GM12865 (cell line): ENCODE measurements around the gene ADIRF.
"Not testable (repeated sequence)": the region's sequence is repeated elsewhere in the genome, so short reads cannot be mapped to it uniquely, and the experiment has no call there.

Experiments used
- DNase-seq: peaks from one replicate; pipeline ENCODE4 v3.0.0; 2010; ENCODE audit warnings: low read depth
- H3K4me3 ChIP-seq: 2 replicates; pipeline ENCODE4 v1.5.1; 2011; ENCODE audit warnings: mild to moderate bottlenecking, low read depth, low read length, control low read depth
- TF ChIP-seq, protein P1 (sequence below): IDR thresholded peaks from 2 replicates; pipeline ENCODE4 v1.5.1; 2011; ENCODE audit warnings: low read length, control low read depth, low read depth, inconsistent platforms; ENCODE audit not compliant: insufficient read depth; ENCODE audit errors: missing control alignments

ADIRF gene

DNA sequence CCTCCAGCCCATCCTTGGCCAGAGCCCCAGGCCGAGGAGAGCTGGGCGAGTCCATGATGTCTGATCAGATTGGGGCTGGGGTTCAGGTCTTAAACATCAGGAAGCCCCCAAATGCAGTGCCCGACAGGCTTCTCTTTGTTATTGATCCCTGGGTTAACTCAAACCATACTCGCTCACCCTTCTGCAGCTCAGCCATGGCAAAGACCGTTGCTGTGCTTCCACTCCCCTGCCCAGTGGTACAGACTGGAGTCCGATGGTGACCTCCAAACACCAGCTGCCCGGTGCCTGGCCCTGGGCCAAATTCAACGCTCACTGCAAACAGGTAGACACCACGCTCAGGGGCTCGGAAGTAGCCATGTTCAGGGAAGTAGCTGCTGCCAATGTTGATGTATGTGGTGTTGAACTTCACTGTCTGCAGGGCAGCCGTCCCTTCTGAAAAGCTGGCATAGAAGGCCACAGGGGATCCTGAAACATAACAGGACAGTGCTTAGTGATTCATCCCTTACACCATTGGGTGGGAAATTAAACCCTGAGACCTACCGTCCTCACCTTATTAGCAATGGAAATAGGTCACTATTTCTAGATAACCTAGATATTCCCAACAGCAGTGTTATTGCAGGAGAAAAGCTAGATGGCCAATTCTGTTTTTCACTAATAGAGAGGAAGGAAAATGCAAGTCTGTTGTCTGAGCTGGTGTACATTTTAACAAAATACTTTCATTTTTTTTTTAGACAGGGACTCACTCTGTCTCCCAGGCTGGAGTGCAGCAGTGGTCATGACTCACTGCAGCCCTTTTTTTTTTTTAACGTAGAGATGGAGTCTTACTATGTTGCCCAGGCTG lies 31.4 kb upstream of the ADIRF start:
- TF ChIP-seq, protein P1, sequence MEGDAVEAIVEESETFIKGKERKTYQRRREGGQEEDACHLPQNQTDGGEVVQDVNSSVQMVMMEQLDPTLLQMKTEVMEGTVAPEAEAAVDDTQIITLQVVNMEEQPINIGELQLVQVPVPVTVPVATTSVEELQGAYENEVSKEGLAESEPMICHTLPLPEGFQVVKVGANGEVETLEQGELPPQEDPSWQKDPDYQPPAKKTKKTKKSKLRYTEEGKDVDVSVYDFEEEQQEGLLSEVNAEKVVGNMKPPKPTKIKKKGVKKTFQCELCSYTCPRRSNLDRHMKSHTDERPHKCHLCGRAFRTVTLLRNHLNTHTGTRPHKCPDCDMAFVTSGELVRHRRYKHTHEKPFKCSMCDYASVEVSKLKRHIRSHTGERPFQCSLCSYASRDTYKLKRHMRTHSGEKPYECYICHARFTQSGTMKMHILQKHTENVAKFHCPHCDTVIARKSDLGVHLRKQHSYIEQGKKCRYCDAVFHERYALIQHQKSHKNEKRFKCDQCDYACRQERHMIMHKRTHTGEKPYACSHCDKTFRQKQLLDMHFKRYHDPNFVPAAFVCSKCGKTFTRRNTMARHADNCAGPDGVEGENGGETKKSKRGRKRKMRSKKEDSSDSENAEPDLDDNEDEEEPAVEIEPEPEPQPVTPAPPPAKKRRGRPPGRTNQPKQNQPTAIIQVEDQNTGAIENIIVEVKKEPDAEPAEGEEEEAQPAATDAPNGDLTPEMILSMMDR = no peak
- no peak for DNase-seq
- no peak overlapping the region for H3K4me3 ChIP-seq

DNA sequence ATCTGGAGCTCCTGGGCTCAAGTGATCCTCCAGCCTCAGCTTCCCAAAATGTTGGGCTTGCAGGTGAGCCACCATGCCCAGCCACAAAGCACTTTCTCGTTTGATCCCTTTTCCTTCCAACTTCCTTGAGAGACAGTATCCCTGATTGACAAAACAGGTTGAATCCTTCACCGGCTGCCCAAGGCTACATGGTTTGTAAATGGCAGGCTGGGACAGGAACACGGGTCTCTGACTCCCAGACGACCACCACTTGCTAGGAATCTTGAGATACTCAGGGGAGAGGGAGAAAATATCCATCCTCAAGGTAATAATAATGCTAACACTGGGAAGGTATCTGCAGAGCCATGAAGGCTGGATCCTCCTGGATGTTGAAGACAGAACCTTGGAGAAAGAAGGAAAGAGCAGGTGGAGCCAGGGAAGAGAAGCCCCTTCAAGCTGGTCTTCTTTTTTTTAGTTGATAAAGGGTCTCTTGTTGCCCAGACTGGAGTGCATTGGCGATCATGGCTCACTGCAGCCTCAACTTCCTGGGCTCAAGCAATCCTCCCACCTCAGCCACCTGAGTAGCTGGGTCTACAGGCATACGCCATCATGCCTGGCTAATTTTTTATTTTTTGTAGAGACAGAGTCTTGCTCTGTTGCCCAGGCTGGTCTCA lies 30.7 kb upstream of the ADIRF start:
- no peak overlapping the region for H3K4me3 ChIP-seq
- no peak for DNase-seq
- TF ChIP-seq, protein P1 = no peak

DNA sequence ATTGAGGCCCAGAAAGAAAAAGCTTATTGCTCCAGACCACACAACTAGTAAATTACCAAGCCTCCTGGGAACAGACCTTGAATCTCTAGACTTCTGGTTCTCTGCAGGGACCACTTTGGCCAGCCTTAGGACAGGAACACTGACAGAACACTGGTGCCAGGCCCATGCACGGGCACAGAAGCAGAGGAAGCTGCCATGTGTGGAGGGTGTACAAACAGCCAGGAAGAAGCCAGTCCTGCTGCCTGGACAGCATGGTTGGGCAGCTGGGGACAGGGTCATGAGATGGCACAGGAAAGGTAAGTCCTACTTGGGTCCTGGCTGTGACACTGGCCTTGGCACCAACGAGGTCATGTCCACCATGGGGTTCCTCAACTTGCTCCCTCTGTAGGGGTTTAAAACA lies 30.0 kb upstream of the ADIRF start:
- no peak for DNase-seq
- H3K4me3 ChIP-seq = no peak overlapping the region
- TF ChIP-seq, protein P1 = no peak

DNA sequence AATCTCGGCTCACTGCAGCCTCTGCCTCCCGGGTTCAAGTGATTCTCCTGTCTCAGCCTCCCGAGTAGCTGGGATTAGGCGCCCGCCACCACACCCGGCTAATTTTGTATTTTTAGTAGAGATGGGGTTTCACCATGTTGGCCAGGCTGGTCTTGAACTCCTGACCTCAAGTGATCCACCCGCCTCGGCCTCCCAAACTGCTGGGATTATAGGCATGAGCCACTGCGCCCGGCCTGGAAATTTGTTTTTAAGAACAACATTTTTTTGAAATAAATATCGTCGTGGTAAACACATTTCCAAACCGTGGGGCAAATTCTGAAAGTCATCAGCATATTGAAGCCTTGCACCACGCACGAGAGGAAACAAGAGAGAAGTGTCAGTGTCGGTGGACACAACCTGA lies 28.2 kb upstream of the ADIRF start:
- not testable (repeated sequence) for H3K4me3 ChIP-seq, DNase-seq

DNA sequence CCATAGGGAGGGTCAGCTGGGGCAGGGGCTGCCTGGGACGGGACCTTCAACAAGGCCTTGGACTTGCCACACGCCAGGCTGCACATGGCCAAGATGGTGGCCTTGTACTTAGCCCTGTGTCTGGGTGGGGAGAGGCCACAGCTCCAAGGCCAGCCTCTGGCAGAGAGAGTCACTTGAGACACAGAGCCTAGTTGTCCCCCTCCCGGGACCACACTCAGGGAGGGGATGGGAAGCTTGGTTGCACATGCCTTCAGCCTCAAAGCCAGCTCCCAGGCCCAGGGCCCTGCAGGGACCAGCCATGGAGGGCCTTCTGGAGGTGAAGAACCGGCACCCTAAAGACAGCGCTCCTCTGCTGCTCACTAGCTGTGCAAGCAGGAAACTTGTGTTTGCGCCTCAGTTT lies 27.6 kb upstream of the ADIRF start:
- no peak overlapping the region for H3K4me3 ChIP-seq
- no peak for DNase-seq
- TF ChIP-seq, protein P1 = no peak

DNA sequence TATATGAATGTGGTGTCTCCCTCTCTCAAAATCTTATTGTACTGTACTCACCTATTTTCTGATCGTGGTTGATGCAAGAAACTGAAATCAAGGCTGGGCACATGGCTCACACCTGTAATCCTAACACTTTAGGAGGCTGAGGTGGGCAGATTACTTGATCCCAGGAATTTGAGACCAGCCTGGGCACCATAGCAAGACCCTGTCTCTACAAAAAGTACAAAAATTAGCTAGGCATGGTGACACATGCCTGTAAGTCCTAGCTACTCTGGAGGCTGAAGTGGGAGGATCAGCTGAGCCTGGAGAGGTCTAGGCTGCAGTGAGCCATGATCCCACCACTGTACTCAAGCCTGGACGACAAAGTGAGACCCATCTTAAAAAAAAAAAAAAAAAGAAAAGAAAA lies 26.9 kb upstream of the ADIRF start:
- TF ChIP-seq, protein P1 = no peak
- H3K4me3 ChIP-seq = no peak overlapping the region
- DNase-seq = no peak

DNA sequence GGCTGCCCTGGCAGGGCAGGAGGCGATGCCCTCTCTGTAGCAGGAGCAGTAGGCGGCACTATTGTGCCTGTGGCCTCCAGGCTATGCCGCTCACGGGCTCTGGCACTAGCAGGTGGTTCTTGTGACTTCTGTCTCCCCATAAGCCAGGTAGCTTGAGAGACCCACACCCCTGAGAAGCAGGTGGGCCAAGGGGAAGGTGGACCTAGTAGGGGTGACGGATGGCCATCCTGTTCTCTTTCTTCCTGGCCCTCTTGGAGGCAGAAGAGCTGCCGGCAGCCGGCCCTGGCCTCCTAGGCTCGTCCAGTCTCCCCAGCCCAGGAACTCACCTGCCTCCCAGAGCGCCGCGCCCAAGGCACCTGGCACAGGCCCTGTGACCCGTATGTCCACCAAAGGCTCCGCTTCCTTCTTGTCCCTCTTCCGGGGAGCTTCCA lies 26.3 kb upstream of the ADIRF start:
- no peak for DNase-seq
- TF ChIP-seq, protein P1 = no peak
- H3K4me3 ChIP-seq = no peak overlapping the region
